B cell (primary cell): ENCODE data around the gene GBA2. TPM values are rescaled to one million over a fixed set of nuclear protein-coding genes. Genes with fewer than 3 reads are reported as not detected.

ENCODE experiments used
- ATAC-seq: fragments of 200-7000 bp; cut with Tn5 transposase; one replicate; pipeline ENCODE4 v1.10.0; 2021; ENCODE audit warnings: low read depth, mild to moderate bottlenecking, moderate number of reproducible peaks, moderate library complexity
- CTCF ChIA-PET: fragments of 350-600 bp; sonication (Branson Sonifier 250); formaldehyde crosslinking; loops from one replicate; lab custom pipeline; 2021; ENCODE audit warnings: antibody characterized with exemption, inconsistent platforms; lab: Charles Lee
- POLR2A ChIA-PET: fragments of 350-600 bp; sonication (Branson Sonifier 250); formaldehyde crosslinking; loops from one replicate; lab custom pipeline; 2021; ENCODE audit warnings: antibody characterized with exemption; lab: Charles Lee
- DNase-seq: peaks from one replicate; pipeline ENCODE4 v3.0.0; 2013
- H2AFZ ChIP-seq: 2 replicates; pipeline ENCODE4 v1.6.1; 2012; ENCODE audit warnings: mild to moderate bottlenecking, low read depth, low read length; ENCODE audit not compliant: insufficient read depth, poor library complexity, severe bottlenecking
- H3K27ac ChIP-seq, 2 donors: 1 replicate in 1 of 2; 2 replicates in 1 of 2; pipeline ENCODE4 v1.5.1; 2012 to 2013; ENCODE audit warnings: low read length in 2 of 2, mild to moderate bottlenecking in 2 of 2, moderate library complexity in 1 of 2
- H3K27me3 ChIP-seq, 4 experiments: fragments of 200-600 bp in 1 of 4; sonication (generic) in 1 of 4; replicated peaks in 1 of 4; 1 replicate in 2 of 4; 2 replicates in 2 of 4; pipeline versions ENCODE4 v1.6.1 to v1.7.0; 2013 to 2016; ENCODE audit warnings: low read length in 3 of 4, mild to moderate bottlenecking in 2 of 4, mixed read lengths in 1 of 4, moderate library complexity in 1 of 4; ENCODE audit not compliant: insufficient read depth in 4 of 4, control insufficient read depth in 3 of 4; ENCODE audit errors: control extremely low read depth in 1 of 4
- H3K36me3 ChIP-seq, 2 experiments: replicated peaks in 1 of 2; 1 replicate in 1 of 2; 2 replicates in 1 of 2; pipeline versions ENCODE4 v1.6.1 to v1.7.1; 2013; ENCODE audit warnings: low read length in 1 of 2; ENCODE audit not compliant: insufficient read depth in 2 of 2, control insufficient read depth in 1 of 2; ENCODE audit errors: control extremely low read depth in 1 of 2, extremely low read depth in 1 of 2
- H3K4me1 ChIP-seq, 2 donors: fragments of 200-600 bp in 1 of 2; sonication (generic) in 1 of 2; 1 replicate in 1 of 2; 2 replicates in 1 of 2; pipeline versions ENCODE4 v1.5.1 to v1.6.1; 2013 to 2017; ENCODE audit warnings: low read length in 2 of 2; ENCODE audit not compliant: control insufficient read depth in 2 of 2, insufficient read depth in 2 of 2
- H3K4me2 ChIP-seq: replicated peaks from 2 replicates; pipeline ENCODE3; 2012; ENCODE audit warnings: mild to moderate bottlenecking, low read depth, low read length; ENCODE audit not compliant: poor library complexity, severe bottlenecking
- H3K4me3 ChIP-seq, 5 experiments: fragments of 200-600 bp in 1 of 5; sonication (generic) in 1 of 5; 1 replicate in 3 of 5; 2 replicates in 2 of 5; pipeline versions ENCODE4 v1.5.1 to v1.7.0; 2011 to 2016; ENCODE audit warnings: low read length in 4 of 5, mild to moderate bottlenecking in 4 of 5, low read depth in 2 of 5, control low read depth in 1 of 5, moderate library complexity in 1 of 5; ENCODE audit not compliant: insufficient read depth in 1 of 5; ENCODE audit errors: control extremely low read depth in 1 of 5, extremely low read depth in 1 of 5
- H3K79me2 ChIP-seq: fragments of 200-600 bp; sonication (generic); one replicate; pipeline ENCODE4 v1.6.0; 2016; ENCODE audit warnings: low read length; ENCODE audit not compliant: control insufficient read depth, insufficient read depth
- H3K9ac ChIP-seq: fragments of 200-600 bp; sonication (generic); 2 replicates; pipeline ENCODE4 v1.6.1; 2017; ENCODE audit warnings: mild to moderate bottlenecking, low read length, moderate library complexity
- H3K9me3 ChIP-seq, 3 donors: one replicate each; pipeline versions ENCODE4 v1.6.1 to v1.7.1; 2013; ENCODE audit warnings: low read length in 2 of 3; ENCODE audit not compliant: control insufficient read depth in 2 of 3, insufficient read depth in 1 of 3; ENCODE audit errors: control extremely low read depth in 1 of 3
- H4K20me1 ChIP-seq: 2 replicates; pipeline ENCODE4 v1.6.0; 2012; ENCODE audit warnings: mild to moderate bottlenecking, low read length; ENCODE audit not compliant: insufficient read depth, control insufficient read depth, poor library complexity, severe bottlenecking
- H3K27ac Mint-ChIP-seq: one replicate; pipeline ENCODE4 v1.8.0; 2021; ENCODE audit warnings: mixed read lengths
- H3K27me3 Mint-ChIP-seq: one replicate; pipeline ENCODE4 v1.8.0; 2021; ENCODE audit warnings: mixed read lengths
- H3K4me1 Mint-ChIP-seq: one replicate; pipeline ENCODE4 v1.8.0; 2021; ENCODE audit warnings: mixed read lengths
- H3K4me3 Mint-ChIP-seq: one replicate; pipeline ENCODE4 v1.8.0; 2021; ENCODE audit warnings: mixed read lengths
- H3K9me3 Mint-ChIP-seq: one replicate; pipeline ENCODE4 v1.8.0; 2022; ENCODE audit warnings: mixed read lengths; ENCODE audit not compliant: insufficient read depth
- WGBS: methylation state at CpG from one replicate; pipeline ENCODE4 v1.1.5; 2013; ENCODE audit warnings: missing lambda C conversion rate; ENCODE audit not compliant: insufficient coverage; 5-methylcytosine and 5-hydroxymethylcytosine counted together
- intact Hi-C: fragments of 100-400 bp; cut with micrococcal nuclease; formaldehyde crosslinking; loops from one replicate; pipeline ENCODE4 v1.10.0; 2022
- polyA plus RNA-seq: library from polyadenylated mRNA; depleted of rRNA; stranded (reverse); fragments of >200 nt; gene quantifications from 2 replicates; pipeline ENCODE4 v1.2.3, GENCODE V29; 2012
- total RNA-seq, 2 donors: library from RNA; stranded (reverse); fragments of 120-200 nt in 1 of 2; gene quantifications; 1 replicate in 1 of 2; 2 replicates in 1 of 2; pipeline versions ENCODE4 v1.2.3 to v1.2.4, GENCODE V29; 2013 to 2022
- TF ChIP-seq, protein P1 (sequence below): fragments of 200-600 bp; IDR thresholded peaks from one replicate; pipeline ENCODE4 v1.8.0; 2022; ENCODE audit warnings: antibody characterized with exemption, mild to moderate bottlenecking

The GBA2 gene
- total and polyA plus RNA-seq, 2 donors (not counting 1 experiment from before 2014, with no cell fraction given), result 114 to 137 TPM

DNA sequence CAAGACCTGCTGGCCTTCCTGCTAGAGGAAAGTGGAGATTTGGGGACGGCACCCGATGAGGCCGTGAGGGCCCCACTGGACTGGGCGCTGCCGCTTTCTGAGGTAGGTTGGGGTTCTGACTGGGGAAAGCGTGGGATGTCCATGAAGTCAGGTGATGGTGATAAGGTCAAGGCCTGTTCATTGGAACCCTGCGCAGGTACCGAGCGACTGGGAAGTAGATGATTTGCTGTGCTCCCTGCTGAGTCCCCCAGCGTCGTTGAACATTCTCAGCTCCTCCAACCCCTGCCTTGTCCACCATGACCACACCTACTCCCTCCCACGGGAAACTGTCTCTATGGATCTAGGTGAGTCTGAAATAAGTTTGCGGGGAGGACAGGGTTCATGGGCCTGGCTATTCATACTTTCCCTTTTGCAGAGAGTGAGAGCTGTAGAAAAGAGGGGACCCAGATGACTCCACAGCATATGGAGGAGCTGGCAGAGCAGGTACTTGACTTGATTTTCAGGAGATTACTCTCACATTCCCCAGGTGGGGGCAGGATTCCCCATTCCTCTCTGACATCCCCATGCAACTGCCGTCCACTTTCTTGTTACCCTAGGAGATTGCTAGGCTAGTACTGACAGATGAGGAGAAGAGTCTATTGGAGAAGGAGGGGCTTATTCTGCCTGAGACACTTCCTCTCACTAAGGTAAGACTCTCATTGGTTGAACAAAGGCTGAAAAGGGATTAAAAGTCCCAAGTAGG lies 16.1 kb downstream of the GBA2 start:
- intact Hi-C loops, result loop anchor here (1.0 to 10.0 kb wide), 14 partner anchors 14 to 1916 kb away; partner anchors contain the start of genes CCDC107, CLTA, FANCG and GBA2
- Mint-ChIP-seq H3K4me1 (peaks cover 12% of the 10 kb centered on the region), H3K27ac (peak overlapping the region; percentile 96), H3K4me3 (no peak overlapping the region), H3K27me3 (no peaks in the 10 kb centered on the region), H3K9me3 (no peaks in the 10 kb centered on the region)
- TF ChIP-seq, protein P1, sequence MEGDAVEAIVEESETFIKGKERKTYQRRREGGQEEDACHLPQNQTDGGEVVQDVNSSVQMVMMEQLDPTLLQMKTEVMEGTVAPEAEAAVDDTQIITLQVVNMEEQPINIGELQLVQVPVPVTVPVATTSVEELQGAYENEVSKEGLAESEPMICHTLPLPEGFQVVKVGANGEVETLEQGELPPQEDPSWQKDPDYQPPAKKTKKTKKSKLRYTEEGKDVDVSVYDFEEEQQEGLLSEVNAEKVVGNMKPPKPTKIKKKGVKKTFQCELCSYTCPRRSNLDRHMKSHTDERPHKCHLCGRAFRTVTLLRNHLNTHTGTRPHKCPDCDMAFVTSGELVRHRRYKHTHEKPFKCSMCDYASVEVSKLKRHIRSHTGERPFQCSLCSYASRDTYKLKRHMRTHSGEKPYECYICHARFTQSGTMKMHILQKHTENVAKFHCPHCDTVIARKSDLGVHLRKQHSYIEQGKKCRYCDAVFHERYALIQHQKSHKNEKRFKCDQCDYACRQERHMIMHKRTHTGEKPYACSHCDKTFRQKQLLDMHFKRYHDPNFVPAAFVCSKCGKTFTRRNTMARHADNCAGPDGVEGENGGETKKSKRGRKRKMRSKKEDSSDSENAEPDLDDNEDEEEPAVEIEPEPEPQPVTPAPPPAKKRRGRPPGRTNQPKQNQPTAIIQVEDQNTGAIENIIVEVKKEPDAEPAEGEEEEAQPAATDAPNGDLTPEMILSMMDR, result no peak
- peaks cover 30% of the 10 kb centered on the region for H4K20me1 ChIP-seq
- H3K9ac ChIP-seq, result peak overlapping the region; percentile 84
- DNase-seq, result peak; percentile 49
- peak overlapping the region; percentile 90 for H2AFZ ChIP-seq
- no peaks in the 10 kb centered on the region for H3K27me3 ChIP-seq
- H3K79me2 ChIP-seq, result peaks cover 53% of the 10 kb centered on the region
- ChIA-PET CTCF (interaction anchor here (0.7 to 9.7 kb wide), 24 partner anchors 8 to 255 kb away, joined by 3 to 142 read pairs (median 10); partner anchors contain the start of genes ARHGEF39, CCDC107, GBA2 and HINT2), POLR2A (interaction anchor here (0.7 to 4.4 kb wide), 11 partner anchors 14 to 148 kb away, joined by 3 to 29 read pairs (median 11); partner anchors contain the start of genes CCDC107, GBA2, MSMP and RGP1)
- 2% methylated on average over 10 of the region's 14 CpGs for WGBS
- H3K4me2 ChIP-seq, result peak overlapping the region; percentile 89
- peaks cover 45 to 54% of the 10 kb centered on the region in 2 donors for H3K4me1 ChIP-seq
- no peaks in the 10 kb centered on the region for H3K9me3 ChIP-seq
- H3K36me3 ChIP-seq, result peaks cover 1 to 45% of the 10 kb centered on the region in 2 experiments
- ATAC-seq, result no peak
- H3K27ac ChIP-seq, result peak overlapping the region; percentile 67 to 92
- peak overlapping the region; percentile 52 to 87 (median 82) for H3K4me3 ChIP-seq
